OCI-M2 (cell line): ENCODE results near the gene CDH4.

Source experiments
- DNase-seq: peaks from one replicate; lab custom pipeline; 2025; ENCODE audit not compliant: unreplicated experiment; lab: John Stamatoyannopoulos, UW

CDH4 gene

DNA sequence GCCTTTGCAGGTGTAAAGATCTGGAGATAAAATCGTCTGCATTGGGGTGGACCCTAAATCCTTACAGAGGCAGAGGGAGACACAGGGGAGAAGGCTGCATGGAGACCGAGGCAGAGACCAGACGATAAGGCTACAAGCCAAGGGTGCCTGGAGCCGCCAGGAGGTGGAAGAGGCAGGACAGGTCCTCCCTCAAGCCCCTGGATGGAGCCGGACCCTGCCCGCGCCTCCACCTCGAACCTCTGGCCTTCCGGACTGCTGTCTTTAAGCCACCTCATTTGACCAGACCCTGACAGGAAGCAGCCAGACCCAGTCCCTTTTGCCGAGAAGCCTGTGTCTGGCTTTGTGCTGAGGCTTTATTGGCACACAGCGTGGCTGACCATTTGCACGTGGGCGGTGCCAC is 629.8 kb downstream of the CDH4 start:
- no peak for DNase-seq

DNA sequence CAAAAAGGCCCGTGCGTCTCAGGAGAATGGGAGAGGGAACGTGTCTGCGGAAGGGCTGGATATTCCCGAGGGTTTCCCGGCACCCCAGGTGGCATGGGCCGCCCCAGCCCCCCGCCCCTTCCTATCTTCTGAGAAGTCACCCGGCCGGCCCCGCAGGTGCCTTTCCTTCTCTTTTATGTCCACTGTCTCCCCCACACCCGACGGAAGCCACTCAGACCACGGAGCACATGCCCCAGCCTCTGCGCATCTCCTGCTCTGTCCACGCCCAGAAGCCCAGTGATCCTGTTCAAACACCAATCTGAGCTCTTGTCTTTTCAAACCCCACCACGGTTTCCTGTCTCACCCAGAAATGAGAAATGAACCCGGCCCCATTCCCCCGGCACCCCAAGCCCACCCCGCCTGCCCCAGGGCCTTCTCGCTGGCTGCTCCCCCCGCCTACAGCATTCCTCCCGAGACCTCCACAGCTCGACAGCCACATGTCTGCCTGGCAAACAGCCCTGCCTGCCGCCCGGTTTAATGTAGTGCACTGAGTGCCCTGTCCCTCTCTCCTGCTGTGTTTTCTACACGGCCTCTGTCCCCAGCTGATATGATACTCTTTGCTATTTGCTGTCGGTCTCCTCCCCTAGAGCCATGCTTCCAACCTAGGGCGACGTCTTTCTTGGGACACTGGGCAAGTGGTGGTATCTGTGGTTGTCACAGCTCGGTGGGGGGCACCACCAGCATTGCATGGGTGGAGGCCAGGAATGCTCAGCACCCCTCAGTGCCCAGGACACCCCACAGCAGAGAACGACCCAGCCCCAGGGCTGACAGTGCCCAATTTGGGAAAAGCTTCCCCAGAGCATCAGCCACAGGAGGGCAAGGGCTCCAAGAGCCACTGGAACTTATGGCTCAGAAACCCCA is 630.9 kb downstream of the CDH4 start:
- no peak for DNase-seq

- DNase-seq: no peak
Measured at GRCh38 chr20:61883857-61884393, 631.9 kb downstream of the CDH4 start.

- DNase-seq: no peak
Measured at GRCh38 chr20:61884571-61885389, 632.7 kb downstream of the CDH4 start.

- DNase-seq: no peak
Measured at GRCh38 chr20:61885759-61886715, 634.0 kb downstream of the CDH4 start.

- no peak for DNase-seq
Measured at GRCh38 chr20:61886721-61887595, 634.9 kb downstream of the CDH4 start.

GRCh38 chr20:61887596-61888093 is 635.6 kb downstream of the CDH4 start:
- DNase-seq: no peak

GRCh38 chr20:61888101-61888865 is 636.2 kb downstream of the CDH4 start:
- no peak for DNase-seq

- no peak for DNase-seq
Measured at GRCh38 chr20:61889659-61890058, 637.6 kb downstream of the CDH4 start.

- no peak for DNase-seq
Measured at GRCh38 chr20:61890210-61890609, 638.1 kb downstream of the CDH4 start.

DNA sequence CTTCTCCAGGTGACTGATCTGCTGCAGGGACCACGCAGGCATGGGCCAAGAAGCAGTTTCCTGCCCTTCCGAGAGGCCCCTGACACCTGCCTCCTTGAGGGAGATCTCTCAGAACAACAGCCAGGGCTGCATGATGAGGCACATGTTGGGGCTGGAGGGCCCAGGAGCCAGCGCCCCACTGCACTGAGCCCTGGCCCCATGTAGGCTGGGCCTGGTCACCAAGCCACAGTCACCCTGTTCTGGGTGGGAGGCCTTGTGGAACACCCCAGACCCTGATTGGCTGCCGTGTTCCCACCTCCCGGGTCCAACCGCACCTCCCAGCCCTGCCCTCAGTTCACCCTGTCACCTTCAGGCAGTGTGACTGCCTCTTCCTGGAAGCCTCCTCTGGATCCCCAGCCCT is 639.4 kb downstream of the CDH4 start:
- no peak for DNase-seq

GRCh38 chr20:61891916-61892649 is 640.0 kb downstream of the CDH4 start:
- DNase-seq: no peak

DNA sequence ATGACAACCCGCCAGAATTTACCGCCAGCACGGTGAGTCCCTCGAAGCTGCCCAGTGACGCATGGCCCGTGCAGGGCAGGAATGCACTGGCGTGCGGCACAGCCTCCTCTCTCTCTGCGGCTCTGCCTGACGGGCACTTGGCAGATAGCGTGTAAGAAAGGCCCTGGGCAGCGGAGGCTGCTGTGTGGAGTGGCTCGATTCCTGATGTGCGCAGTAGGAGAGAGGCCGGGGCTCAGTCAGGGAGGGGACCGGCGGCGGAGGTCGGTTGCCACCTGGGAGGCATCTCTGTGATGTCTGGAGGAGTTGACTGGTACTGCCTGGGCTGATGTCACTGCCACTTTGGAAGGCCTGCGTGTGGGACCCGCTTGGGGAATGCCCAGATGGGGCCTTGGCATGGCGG is 643.0 kb downstream of the CDH4 start:
- no peak for DNase-seq

DNA sequence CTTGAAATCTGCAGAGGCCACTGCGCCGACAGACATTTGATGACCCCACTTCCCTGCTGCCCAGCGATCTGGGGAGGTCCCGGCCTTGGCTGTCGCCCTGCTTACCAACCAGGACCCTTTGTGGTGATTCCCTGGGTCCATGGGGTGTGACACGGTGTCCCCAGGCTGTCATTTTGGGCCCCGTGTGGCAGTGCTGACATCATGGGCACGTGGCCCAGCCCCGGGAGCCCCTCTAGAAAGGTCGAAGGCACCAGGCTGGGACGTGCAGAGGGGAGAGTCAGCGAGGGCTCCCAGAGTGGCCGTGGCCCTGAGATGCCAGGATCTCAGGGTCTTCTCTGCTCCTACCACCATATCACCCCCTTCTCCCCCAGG is 643.6 kb downstream of the CDH4 start:
- no peak for DNase-seq

DNA sequence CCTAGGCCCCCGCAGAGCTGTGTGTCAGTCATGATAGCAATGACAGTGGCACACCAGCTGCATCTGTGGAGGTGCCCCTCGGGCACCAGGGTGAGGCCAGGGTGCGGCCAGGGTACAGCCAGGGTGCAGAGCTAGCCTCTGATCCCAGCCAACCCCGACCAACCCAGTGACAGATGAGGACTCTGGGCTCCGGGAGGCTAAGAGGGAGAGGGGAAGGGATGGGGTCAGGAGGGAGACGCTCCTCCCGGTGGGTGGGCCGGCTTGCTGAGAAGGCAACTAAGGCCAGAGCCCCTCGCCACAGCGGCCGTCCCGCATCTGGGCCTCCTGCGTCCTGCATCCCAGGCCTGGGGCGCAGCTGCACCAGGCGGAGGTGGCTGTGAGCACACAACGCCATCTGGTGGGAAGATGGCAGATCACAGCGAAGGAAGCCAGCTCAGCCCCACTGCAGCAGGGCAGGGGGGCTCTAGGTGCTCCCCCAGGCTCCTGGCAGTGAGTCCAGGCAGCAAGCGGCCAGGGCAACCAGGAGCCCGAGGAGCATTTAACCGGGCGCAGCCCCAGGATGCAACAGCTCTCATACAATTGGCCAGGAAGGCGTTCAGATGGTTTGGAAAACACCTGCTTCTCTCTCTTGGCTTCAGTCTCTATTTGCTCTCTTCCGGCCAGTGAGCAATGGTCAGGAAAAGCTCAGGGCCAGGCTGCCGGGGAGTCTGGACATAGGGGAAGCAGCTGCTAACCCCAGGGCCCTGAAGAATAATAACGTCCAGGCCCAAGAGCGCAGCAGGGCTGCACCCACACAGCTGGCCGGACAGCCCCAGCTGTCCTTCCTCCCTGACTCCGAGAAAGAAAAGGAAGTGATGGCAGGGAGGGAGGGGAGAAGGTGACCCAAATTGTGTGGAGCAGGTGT is 644.2 kb downstream of the CDH4 start:
- no peak for DNase-seq

GRCh38 chr20:61897401-61898295 is 645.6 kb downstream of the CDH4 start:
- no peak for DNase-seq
